Activated CD8-positive, alpha-beta T cell treated with anti-CD3 and anti-CD28 coated beads for 36 hours (primary cell): Measurements from ENCODE around the gene LUZP1. TPM values are rescaled to one million over a fixed set of nuclear protein-coding genes. Genes with fewer than 3 reads are reported as not detected.
A peak's percentile ranks its signal among the peaks of the same experiment; 100 is the strongest.

Source experiments
- ATAC-seq: fragments of 200-7000 bp; cut with Tn5 transposase; one replicate; pipeline ENCODE4 v1.10.0; 2021; ENCODE audit warnings: mild to moderate bottlenecking, moderate library complexity
- CTCF ChIA-PET: fragments of 350-600 bp; sonication (Branson Sonifier 250); formaldehyde crosslinking; loops from one replicate; lab custom pipeline; 2021; ENCODE audit warnings: antibody characterized with exemption; lab: Charles Lee
- POLR2A ChIA-PET: fragments of 350-600 bp; sonication (Branson Sonifier 250); formaldehyde crosslinking; loops from one replicate; lab custom pipeline; 2021; ENCODE audit warnings: antibody characterized with exemption; lab: Charles Lee
- DNase-seq: peaks from one replicate; pipeline ENCODE4 v3.0.0-alpha.2; 2020
- H3K27ac Mint-ChIP-seq: one replicate; pipeline ENCODE4 v1.8.0; 2021; ENCODE audit warnings: mild to moderate bottlenecking, mixed read lengths
- H3K27me3 Mint-ChIP-seq: one replicate; pipeline ENCODE4 v1.8.0; 2021; ENCODE audit warnings: mixed read lengths
- H3K36me3 Mint-ChIP-seq: one replicate; pipeline ENCODE4 v1.8.0; 2021; ENCODE audit warnings: low read depth, mixed read lengths
- H3K4me1 Mint-ChIP-seq: one replicate; pipeline ENCODE4 v1.8.0; 2021; ENCODE audit warnings: low read depth, mixed read lengths
- H3K4me3 Mint-ChIP-seq: one replicate; pipeline ENCODE4 v1.8.0; 2021; ENCODE audit warnings: mild to moderate bottlenecking, moderate library complexity, mixed read lengths
- H3K9me3 Mint-ChIP-seq: one replicate; pipeline ENCODE4 v1.8.0; 2021; ENCODE audit warnings: mixed read lengths
- intact Hi-C: fragments of 100-400 bp; cut with micrococcal nuclease; formaldehyde crosslinking; loops from one replicate; pipeline ENCODE4 v1.10.0; 2022
- total RNA-seq, 2 experiments: library from RNA; stranded (reverse); gene quantifications; one replicate each; pipeline ENCODE4 v1.2.3, GENCODE V29; 2021
- TF ChIP-seq, protein P1 (sequence below): fragments of 200-600 bp; IDR thresholded peaks from one replicate; pipeline ENCODE4 v1.8.0; 2022; ENCODE audit warnings: antibody characterized with exemption, mild to moderate bottlenecking

The LUZP1 gene
- total RNA-seq, 2 experiments from 2014 or later: 14.9 to 16.0 TPM

GRCh38 chr1:23184212-23184934 is 15.7 kb upstream of the LUZP1 start:
- ChIA-PET CTCF (interaction anchor here (0.6 to 15.7 kb wide), 59 partner anchors 10 to 480 kb away, joined by 3 to 748 read pairs (median 7); partner anchors contain the start of genes HTR1D, KDM1A, LACTBL1 and LUZP1), POLR2A (interaction anchor here (0.7 to 4.0 kb wide), 8 partner anchors 23 to 298 kb away, joined by 3 to 24 read pairs (median 4); no protein-coding TSS in a partner anchor)
- ATAC-seq (peak; percentile 34), DNase-seq (peak; percentile 50)
- H3K4me3 Mint-ChIP-seq: peak overlapping the region; percentile 60
- TF ChIP-seq, protein P1, sequence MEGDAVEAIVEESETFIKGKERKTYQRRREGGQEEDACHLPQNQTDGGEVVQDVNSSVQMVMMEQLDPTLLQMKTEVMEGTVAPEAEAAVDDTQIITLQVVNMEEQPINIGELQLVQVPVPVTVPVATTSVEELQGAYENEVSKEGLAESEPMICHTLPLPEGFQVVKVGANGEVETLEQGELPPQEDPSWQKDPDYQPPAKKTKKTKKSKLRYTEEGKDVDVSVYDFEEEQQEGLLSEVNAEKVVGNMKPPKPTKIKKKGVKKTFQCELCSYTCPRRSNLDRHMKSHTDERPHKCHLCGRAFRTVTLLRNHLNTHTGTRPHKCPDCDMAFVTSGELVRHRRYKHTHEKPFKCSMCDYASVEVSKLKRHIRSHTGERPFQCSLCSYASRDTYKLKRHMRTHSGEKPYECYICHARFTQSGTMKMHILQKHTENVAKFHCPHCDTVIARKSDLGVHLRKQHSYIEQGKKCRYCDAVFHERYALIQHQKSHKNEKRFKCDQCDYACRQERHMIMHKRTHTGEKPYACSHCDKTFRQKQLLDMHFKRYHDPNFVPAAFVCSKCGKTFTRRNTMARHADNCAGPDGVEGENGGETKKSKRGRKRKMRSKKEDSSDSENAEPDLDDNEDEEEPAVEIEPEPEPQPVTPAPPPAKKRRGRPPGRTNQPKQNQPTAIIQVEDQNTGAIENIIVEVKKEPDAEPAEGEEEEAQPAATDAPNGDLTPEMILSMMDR: peak; percentile 92
- H3K4me1 Mint-ChIP-seq: peaks cover 3% of the 10 kb centered on the region
- H3K27me3 Mint-ChIP-seq: peaks cover 11% of the 10 kb centered on the region
- intact Hi-C loops: loop anchor here (1.0 to 2.0 kb wide), 2 partner anchors 86 to 208 kb away; no protein-coding TSS in a partner anchor
- H3K27ac Mint-ChIP-seq: no peak overlapping the region
- no peaks in the 10 kb centered on the region for H3K9me3 Mint-ChIP-seq
- H3K36me3 Mint-ChIP-seq: no peaks in the 10 kb centered on the region

GRCh38 chr1:23179862-23180261 is 11.2 kb upstream of the LUZP1 start:
- Mint-ChIP-seq H3K36me3 (no peaks in the 10 kb centered on the region), H3K4me1 (peaks cover 9% of the 10 kb centered on the region), H3K27me3 (peaks cover 32% of the 10 kb centered on the region), H3K4me3 (no peak overlapping the region), H3K9me3 (no peaks in the 10 kb centered on the region), H3K27ac (no peak overlapping the region)
- ChIA-PET CTCF (interaction anchor here (0.7 to 15.7 kb wide), 3 partner anchors 17 to 125 kb away, joined by 3 to 748 read pairs (median 3); no protein-coding TSS in a partner anchor), POLR2A (interaction anchor here (1.7 kb wide), 1 partner anchor 81 kb away, joined by 5 read pairs; no protein-coding TSS in a partner anchor)
- ATAC-seq: no peak
- TF ChIP-seq, protein P1: no peak
- intact Hi-C loops: no loop called here
- DNase-seq: no peak

- H3K4me3 Mint-ChIP-seq: no peak overlapping the region
- peaks cover 32% of the 10 kb centered on the region for H3K27me3 Mint-ChIP-seq
- H3K4me1 Mint-ChIP-seq: peaks cover 16% of the 10 kb centered on the region
- no peaks in the 10 kb centered on the region for H3K9me3 Mint-ChIP-seq
- CTCF ChIA-PET: interaction anchor here (1.0 to 15.7 kb wide), 3 partner anchors 68 to 124 kb away, joined by 3 to 748 read pairs (median 7); no protein-coding TSS in a partner anchor
- H3K27ac Mint-ChIP-seq: no peak overlapping the region
- H3K36me3 Mint-ChIP-seq: no peaks in the 10 kb centered on the region
- POLR2A ChIA-PET: interaction anchor here (0.7 to 1.9 kb wide), 2 partner anchors 80 to 1388 kb away, joined by 3 to 6 read pairs; no protein-coding TSS in a partner anchor
- intact Hi-C loops: no loop called here
- ATAC-seq (no peak), DNase-seq (no peak)
- TF ChIP-seq, protein P1: peak; percentile 24
These were observed 10.3 kb upstream of the LUZP1 start for GRCh38 chr1:23178950-23179349.

DNA sequence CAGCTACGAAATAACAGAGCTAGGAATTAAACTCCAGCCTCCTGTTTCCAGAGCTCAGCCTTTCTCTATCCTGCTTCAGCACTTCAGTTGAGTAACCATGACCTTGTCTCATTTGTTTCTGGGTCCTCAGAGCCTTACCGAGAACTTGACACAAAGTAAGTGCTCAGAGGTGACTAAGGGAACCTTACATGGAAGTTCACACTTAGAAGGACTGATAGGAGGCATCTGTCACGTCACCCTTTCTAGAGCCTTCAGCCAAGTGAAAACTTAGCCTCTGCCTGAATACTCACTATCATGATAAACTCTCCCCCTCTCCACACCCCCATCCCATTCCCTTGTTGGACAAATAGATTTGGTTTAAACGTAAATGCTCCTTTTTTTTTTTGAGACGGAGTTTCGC is 9.8 kb upstream of the LUZP1 start:
- no peak for ATAC-seq
- no peak overlapping the region for H3K27ac Mint-ChIP-seq

More for the DNA sequence above, 9.8 kb upstream of the LUZP1 start:
- no peak for DNase-seq
- TF ChIP-seq, protein P1: no peak
- ChIA-PET CTCF (interaction anchor here (0.7 to 15.7 kb wide), 5 partner anchors 12 to 80 kb away, joined by 3 to 748 read pairs (median 3); no protein-coding TSS in a partner anchor), POLR2A (interaction anchor here (1.9 kb wide), 1 partner anchor 79 kb away, joined by 6 read pairs; no protein-coding TSS in a partner anchor)
- H3K4me1 Mint-ChIP-seq: peaks cover 16% of the 10 kb centered on the region
- H3K36me3 Mint-ChIP-seq: no peaks in the 10 kb centered on the region
- no peaks in the 10 kb centered on the region for H3K9me3 Mint-ChIP-seq
- intact Hi-C loops: no loop called here
- H3K4me3 Mint-ChIP-seq: peak overlapping the region; percentile 59
- H3K27me3 Mint-ChIP-seq: peaks cover 29% of the 10 kb centered on the region
